Measurements from ENCODE around the gene SMCO4.
"Not testable (repeated sequence)": the region's sequence is repeated elsewhere in the genome, so short reads cannot be mapped to it uniquely, and the experiment has no call there.

SMCO4 gene

GRCh38 chr11:93543292-93543977 lies at the start of gene SMCO4:
Gene SMCO4, minus strand, starts transcription at chr11:93543391. Its CDS starts 64,202 bp downstream, at chr11:93479189.
- TF ChIP-seq CTCF (IDR thresholded peaks at IDR 0.05; ENCODE audit: insufficient read depth, missing control alignments): peak; percentile 64

GRCh38 chr11:93591247-93591898 lies 48.2 kb upstream of the SMCO4 start:
- DNase-seq (ENCODE audit: insufficient read length, low spot score): no peak
- FAIRE-seq: no peak
- no peak for TF ChIP-seq CTCF (IDR thresholded peaks at IDR 0.05; ENCODE audit: insufficient read depth, missing control alignments)

More at GRCh38 chr11:93543292-93543977, at the start of gene SMCO4:
- no peak for FAIRE-seq
- DNase-seq (ENCODE audit: insufficient read length, low spot score): peak; percentile 81

- FAIRE-seq (no peak), DNase-seq (ENCODE audit: insufficient read length, low spot score) (no peak)
- TF ChIP-seq CTCF (IDR thresholded peaks at IDR 0.05; ENCODE audit: insufficient read depth, missing control alignments): no peak
These were observed 46.2 kb upstream of the SMCO4 start for GRCh38 chr11:93589347-93589746.

GRCh38 chr11:93587858-93588581 lies 44.8 kb upstream of the SMCO4 start:
- FAIRE-seq (no peak), DNase-seq (ENCODE audit: insufficient read length, low spot score) (no peak)
- TF ChIP-seq CTCF (IDR thresholded peaks at IDR 0.05; ENCODE audit: insufficient read depth, missing control alignments): no peak

- FAIRE-seq; DNase-seq (ENCODE audit: insufficient read length, low spot score): not testable (repeated sequence)
These were observed 44.2 kb upstream of the SMCO4 start for GRCh38 chr11:93587425-93587824.

- TF ChIP-seq CTCF (IDR thresholded peaks at IDR 0.05; ENCODE audit: insufficient read depth, missing control alignments): no peak
- DNase-seq (ENCODE audit: insufficient read length, low spot score): no peak
- no peak for FAIRE-seq
These were observed 42.6 kb upstream of the SMCO4 start for GRCh38 chr11:93585758-93586157.

GRCh38 chr11:93583490-93583889 lies 40.3 kb upstream of the SMCO4 start:
- no peak for DNase-seq (ENCODE audit: insufficient read length, low spot score)
- FAIRE-seq: no peak
- no peak for TF ChIP-seq CTCF (IDR thresholded peaks at IDR 0.05; ENCODE audit: insufficient read depth, missing control alignments)
